ENCODE data around the gene TRIM34. TPM values are rescaled to one million over a fixed set of nuclear protein-coding genes. Genes with fewer than 3 reads are reported as not detected.
A peak's percentile ranks its signal among the peaks of the same experiment; 100 is the strongest.
"Not testable (repeated sequence)": the region's sequence is repeated elsewhere in the genome, so short reads cannot be mapped to it uniquely, and the experiment has no call there.

Gene TRIM34
- total RNA-seq, 1 donor from 2014 or later = not detected

GRCh38 chr11:5600374-5600851 is 24.4 kb upstream of the TRIM34 start:
- Mint-ChIP-seq H3K27ac (ENCODE audit: unreplicated experiment) (no peak overlapping the region), H3K9me3 (ENCODE audit: unreplicated experiment) (no peaks in the 10 kb centered on the region), H3K27me3 (ENCODE audit: unreplicated experiment) (peaks cover 4% of the 10 kb centered on the region), H3K4me3 (ENCODE audit: unreplicated experiment) (no peak overlapping the region), H3K36me3 (ENCODE audit: unreplicated experiment) (no peaks in the 10 kb centered on the region), H3K4me1 (ENCODE audit: low read depth, unreplicated experiment) (no peaks in the 10 kb centered on the region)
- peak; percentile 28 for TF ChIP-seq CTCF (IDR thresholded peaks at IDR 0.05; ENCODE audit: partially characterized antibody, unreplicated experiment)
- peak; percentile 71 for DNase-seq

GRCh38 chr11:5602791-5603190 is 22.0 kb upstream of the TRIM34 start:
- not testable (repeated sequence) for H3K27ac Mint-ChIP-seq (ENCODE audit: unreplicated experiment); H3K27me3 Mint-ChIP-seq (ENCODE audit: unreplicated experiment); H3K4me3 Mint-ChIP-seq (ENCODE audit: unreplicated experiment); H3K9me3 Mint-ChIP-seq (ENCODE audit: unreplicated experiment); H3K4me1 Mint-ChIP-seq (ENCODE audit: low read depth, unreplicated experiment); DNase-seq; H3K36me3 Mint-ChIP-seq (ENCODE audit: unreplicated experiment)

DNA sequence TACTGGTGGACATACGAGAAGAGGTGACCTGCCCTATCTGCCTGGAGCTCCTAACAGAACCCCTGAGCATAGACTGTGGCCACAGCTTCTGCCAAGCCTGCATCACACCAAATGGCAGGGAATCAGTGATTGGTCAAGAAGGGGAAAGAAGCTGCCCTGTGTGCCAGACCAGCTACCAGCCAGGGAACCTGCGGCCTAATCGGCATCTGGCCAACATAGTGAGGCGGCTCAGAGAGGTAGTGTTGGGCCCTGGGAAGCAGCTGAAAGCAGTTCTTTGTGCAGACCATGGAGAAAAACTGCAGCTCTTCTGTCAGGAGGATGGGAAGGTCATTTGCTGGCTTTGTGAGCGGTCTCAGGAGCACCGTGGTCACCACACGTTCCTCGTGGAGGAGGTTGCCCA is 21.5 kb upstream of the TRIM34 start:
- peaks cover 2% of the 10 kb centered on the region for H3K27me3 Mint-ChIP-seq (ENCODE audit: unreplicated experiment)
- H3K4me3 Mint-ChIP-seq (ENCODE audit: unreplicated experiment) = no peak overlapping the region
- no peaks in the 10 kb centered on the region for H3K36me3 Mint-ChIP-seq (ENCODE audit: unreplicated experiment)
- no peaks in the 10 kb centered on the region for H3K9me3 Mint-ChIP-seq (ENCODE audit: unreplicated experiment)
- DNase-seq = no peak
- H3K27ac Mint-ChIP-seq (ENCODE audit: unreplicated experiment) = no peak overlapping the region
- no peak for TF ChIP-seq CTCF (IDR thresholded peaks at IDR 0.05; ENCODE audit: partially characterized antibody, unreplicated experiment)
- no peaks in the 10 kb centered on the region for H3K4me1 Mint-ChIP-seq (ENCODE audit: low read depth, unreplicated experiment)

GRCh38 chr11:5604896-5605295 is 19.9 kb upstream of the TRIM34 start:
- Mint-ChIP-seq H3K4me3 (ENCODE audit: unreplicated experiment) (no peak overlapping the region), H3K4me1 (ENCODE audit: low read depth, unreplicated experiment) (no peaks in the 10 kb centered on the region), H3K9me3 (ENCODE audit: unreplicated experiment) (no peaks in the 10 kb centered on the region), H3K27ac (ENCODE audit: unreplicated experiment) (no peak overlapping the region), H3K36me3 (ENCODE audit: unreplicated experiment) (no peaks in the 10 kb centered on the region), H3K27me3 (ENCODE audit: unreplicated experiment) (peaks cover 2% of the 10 kb centered on the region)
- no peak for DNase-seq
- TF ChIP-seq CTCF (IDR thresholded peaks at IDR 0.05; ENCODE audit: partially characterized antibody, unreplicated experiment) = no peak

DNA sequence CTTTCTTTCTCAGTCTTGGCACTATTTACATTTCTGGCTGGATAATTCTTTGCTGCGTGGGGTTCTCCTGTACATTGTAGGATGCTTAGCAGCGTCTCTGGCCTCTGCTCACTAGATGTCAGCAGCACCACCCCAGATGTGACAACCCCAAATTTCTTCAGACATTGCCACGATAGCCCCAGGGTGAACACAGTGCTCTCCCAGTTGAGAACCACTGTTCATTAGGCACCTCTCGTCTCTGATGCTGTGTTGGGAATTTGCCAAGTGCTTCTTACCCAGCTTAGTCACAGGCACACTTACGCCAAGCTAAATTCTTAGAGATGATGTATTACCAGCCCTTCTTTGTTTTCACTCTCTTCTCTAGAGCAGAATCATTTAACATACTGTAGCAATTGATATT is 19.0 kb upstream of the TRIM34 start:
- DNase-seq = no peak
- H3K36me3 Mint-ChIP-seq (ENCODE audit: unreplicated experiment) = no peaks in the 10 kb centered on the region
- H3K9me3 Mint-ChIP-seq (ENCODE audit: unreplicated experiment) = no peaks in the 10 kb centered on the region
- no peaks in the 10 kb centered on the region for H3K4me1 Mint-ChIP-seq (ENCODE audit: low read depth, unreplicated experiment)
- H3K27ac Mint-ChIP-seq (ENCODE audit: unreplicated experiment) = no peak overlapping the region
- no peak overlapping the region for H3K4me3 Mint-ChIP-seq (ENCODE audit: unreplicated experiment)
- H3K27me3 Mint-ChIP-seq (ENCODE audit: unreplicated experiment) = peaks cover 2% of the 10 kb centered on the region
- no peak for TF ChIP-seq CTCF (IDR thresholded peaks at IDR 0.05; ENCODE audit: partially characterized antibody, unreplicated experiment)

- TF ChIP-seq CTCF (IDR thresholded peaks at IDR 0.05; ENCODE audit: partially characterized antibody, unreplicated experiment) = no peak
- H3K36me3 Mint-ChIP-seq (ENCODE audit: unreplicated experiment) = no peaks in the 10 kb centered on the region
- no peak overlapping the region for H3K4me3 Mint-ChIP-seq (ENCODE audit: unreplicated experiment)
- DNase-seq = no peak
- H3K4me1 Mint-ChIP-seq (ENCODE audit: low read depth, unreplicated experiment) = no peaks in the 10 kb centered on the region
- no peak overlapping the region for H3K27ac Mint-ChIP-seq (ENCODE audit: unreplicated experiment)
- H3K27me3 Mint-ChIP-seq (ENCODE audit: unreplicated experiment) = peaks cover under 1% of the 10 kb centered on the region
- no peaks in the 10 kb centered on the region for H3K9me3 Mint-ChIP-seq (ENCODE audit: unreplicated experiment)
These were observed 16.0 kb upstream of the TRIM34 start for GRCh38 chr11:5608808-5609207.

All from glutamatergic neuron (in vitro differentiated cells).